ENCODE measurements around the gene LARGE1. TPM values are rescaled to one million over a fixed set of nuclear protein-coding genes. Genes with fewer than 3 reads are reported as not detected.

The LARGE1 gene
- total and polyA plus RNA-seq, 2 of the 8 experiments (the other 6 are each of a cell fraction or from before 2014, with no cell fraction given) = 43.7 to 83.0 TPM

DNA sequence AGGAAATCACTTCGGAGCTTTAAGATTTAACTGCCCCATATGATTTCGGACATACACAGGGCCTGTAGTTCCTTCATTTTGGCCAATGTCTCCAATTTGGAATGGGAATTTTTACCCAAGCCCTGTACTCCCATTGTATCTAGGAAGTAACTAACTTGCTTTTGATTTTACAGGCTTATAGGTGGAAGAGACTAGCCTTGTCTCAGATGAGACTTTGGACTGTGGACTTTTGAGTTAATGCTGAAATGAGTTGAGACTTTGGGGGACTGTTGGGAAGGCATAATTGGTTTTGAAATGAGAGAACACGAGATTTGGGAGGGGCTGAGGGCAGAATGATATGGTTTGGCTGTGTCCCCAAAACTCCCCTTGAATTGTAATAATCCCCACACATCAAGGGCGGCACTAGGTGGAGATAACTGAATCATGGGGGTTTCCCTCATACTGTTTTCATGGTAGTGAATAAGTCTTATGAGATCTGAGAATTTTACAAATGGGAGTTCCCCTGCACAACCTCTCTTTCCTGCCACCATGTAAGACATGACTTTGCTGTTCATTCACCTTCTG, 130.5 kb downstream of the LARGE1 start:
- no peak overlapping the region for H3K4ac ChIP-seq (replicated peaks; ENCODE audit: insufficient read length, low read depth, low read length)
- H3K4me2 ChIP-seq (ENCODE audit: insufficient read depth in 1 of 2, low read depth in 2 of 2, low read length in 2 of 2) = no peak overlapping the region
- no peak overlapping the region for H3K9ac ChIP-seq (replicated peaks in 1 of 4; ENCODE audit: extremely low read depth in 1 of 4, low read depth in 3 of 4, low read length in 3 of 4)
- WGBS, 2 experiments (ENCODE audit: extremely low coverage in 1 of 2, insufficient coverage in 1 of 2, insufficient read length in 1 of 2, insufficient replicate concordance in 2 of 2, low coverage in 1 of 2, low lambda C conversion rate in 2 of 2, missing lambda C conversion rate in 1 of 2) = 91% methylated on average over 4 of the region's 4 CpGs; no CpG with 5 or more reads in 1 of the 2 experiments
- H4K5ac ChIP-seq (ENCODE audit: insufficient read length, low read depth, low read length) = no peak overlapping the region
- H4K8ac ChIP-seq (ENCODE audit: extremely low read depth, insufficient read depth, low read length) = no peak overlapping the region
- no peak overlapping the region for H3K23ac ChIP-seq (ENCODE audit: insufficient read length)
- peaks cover 4 to 9% (median 5%) of the 10 kb centered on the region in 4 experiments; a peak in 4 of 7 replicates for H3K4me1 ChIP-seq (replicated peaks in 1 of 4; ENCODE audit: control insufficient read depth in 3 of 4, insufficient read depth in 4 of 4, low read length in 3 of 4)
- no peaks in the 10 kb centered on the region for H3K23me2 ChIP-seq (ENCODE audit: low read depth, low read length)
- peaks cover 27 to 28% of the 10 kb centered on the region in 2 experiments for H3K9me3 ChIP-seq (ENCODE audit: insufficient read depth in 2 of 2, low read depth in 1 of 2, low read length in 1 of 2)
- no peak overlapping the region for H2BK5ac ChIP-seq (ENCODE audit: low read depth, low read length)
- TF ChIP-seq CTBP2 (IDR thresholded peaks at IDR 0.05; ENCODE audit: borderline replicate concordance, insufficient read depth, insufficient read length, low read length) (no peak), KDM5A (IDR thresholded peaks at IDR 0.05; ENCODE audit: low read length) (no peak), RFX5 (IDR thresholded peaks at IDR 0.05; ENCODE audit: borderline replicate concordance, low read depth, low read length) (no peak), CHD1 (IDR thresholded peaks at IDR 0.05; ENCODE audit: low read depth, low read length) (no peak), TAF1 (IDR thresholded peaks at IDR 0.05; ENCODE audit: low read depth, low read length) (no peak), CREB1 (IDR thresholded peaks at IDR 0.05) (no peak), SRF (IDR thresholded peaks at IDR 0.05; ENCODE audit: low read depth, low read length) (no peak), FOSL1 (IDR thresholded peaks at IDR 0.05; ENCODE audit: insufficient read depth, low read depth, low read length) (no peak), PHF8 (conservative IDR thresholded peaks at IDR 0.05; ENCODE audit: low read depth, low read length) (no peak), HDAC6 (IDR thresholded peaks at IDR 0.05; ENCODE audit: low read depth, low read length) (no peak), JUND (IDR thresholded peaks at IDR 0.05; ENCODE audit: low read length) (no peak)
- TF ChIP-seq, protein P1, sequence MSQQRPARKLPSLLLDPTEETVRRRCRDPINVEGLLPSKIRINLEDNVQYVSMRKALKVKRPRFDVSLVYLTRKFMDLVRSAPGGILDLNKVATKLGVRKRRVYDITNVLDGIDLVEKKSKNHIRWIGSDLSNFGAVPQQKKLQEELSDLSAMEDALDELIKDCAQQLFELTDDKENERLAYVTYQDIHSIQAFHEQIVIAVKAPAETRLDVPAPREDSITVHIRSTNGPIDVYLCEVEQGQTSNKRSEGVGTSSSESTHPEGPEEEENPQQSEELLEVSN (IDR thresholded peaks at IDR 0.05) = no peak
- H3K56ac ChIP-seq (replicated peaks; ENCODE audit: insufficient read length, low read depth, low read length) = no peak overlapping the region
- ChIA-PET POLR2A (ENCODE audit: partially characterized antibody) (no interaction called here), CTCF (ENCODE audit: partially characterized antibody) (no interaction called here)
- H4K20me1 ChIP-seq (replicated peaks in 1 of 2; ENCODE audit: control insufficient read depth in 1 of 2, insufficient read depth in 2 of 2, low read length in 2 of 2) = peaks cover 4% of the 10 kb centered on the region in 2 experiments
- H2BK20ac ChIP-seq (ENCODE audit: low read length) = no peak overlapping the region
- H3K27me3 ChIP-seq (replicated peaks in 1 of 4; ENCODE audit: control insufficient read depth in 3 of 4, extremely low read depth in 1 of 4, insufficient read depth in 3 of 4, low read length in 3 of 4) = no peaks in the 10 kb centered on the region
- no peak overlapping the region for H2AFZ ChIP-seq (ENCODE audit: low read length)
- H2BK12ac ChIP-seq (ENCODE audit: low read depth, low read length) = no peak overlapping the region
- H3K4me3 ChIP-seq (ENCODE audit: extremely low read depth in 1 of 4, insufficient read depth in 2 of 4, low read depth in 3 of 4, low read length in 4 of 4) = no peak overlapping the region
- H2BK15ac ChIP-seq (ENCODE audit: low read length) = no peak overlapping the region
- H2AK5ac ChIP-seq (ENCODE audit: low read depth, low read length) = no peak overlapping the region
- H3K14ac ChIP-seq (ENCODE audit: insufficient read length) = no peak overlapping the region
- H4K91ac ChIP-seq (replicated peaks; ENCODE audit: insufficient read length, low read length) = no peak overlapping the region
- FAIRE-seq (no peak), DNase-seq (ENCODE audit: low read depth in 1 of 2, low spot score in 2 of 2) (no peak)
- H3K18ac ChIP-seq (ENCODE audit: extremely low read depth, low read length) = no peak overlapping the region
- no peak overlapping the region for H2BK120ac ChIP-seq (replicated peaks; ENCODE audit: low read depth, low read length)
- H3K79me1 ChIP-seq (ENCODE audit: low read depth, low read length) = no peaks in the 10 kb centered on the region; the same call in 1 of the 2 replicates
- H3K36me3 ChIP-seq (ENCODE audit: control insufficient read depth in 2 of 4, insufficient read depth in 4 of 4, low read length in 3 of 4) = peaks cover 0 to 27% (median 5%) of the 10 kb centered on the region in 4 experiments; a peak in 3 of 8 replicates
- no peak overlapping the region for H3K27ac ChIP-seq (ENCODE audit: low read depth, low read length)
- peaks cover 8 to 97% of the 10 kb centered on the region in 2 experiments for H3K79me2 ChIP-seq (ENCODE audit: control insufficient read depth in 1 of 2, insufficient read depth in 2 of 2, low read length in 2 of 2)
